HL-60/S4 treated with retinoic acid at 250 ng/mL for 4 days and 3 days (cell line): Measurements from ENCODE around the gene HDAC1.
"Not testable (repeated sequence)": the region's sequence is repeated elsewhere in the genome, so short reads cannot be mapped to it uniquely, and the experiment has no call there.

Source experiments
- in situ Hi-C: fragments of 300-500 bp; cut with MboI; formaldehyde crosslinking; loops from 2 replicates; pipeline ENCODE4 v1.7.0; 2022; ENCODE audit warnings: low sequenced_read_pairs

Gene HDAC1

GRCh38 chr1:32342704-32343103 lies 50.8 kb downstream of the HDAC1 start:
- in situ Hi-C loops: no loop called here

GRCh38 chr1:32345289-32345827 lies 53.5 kb downstream of the HDAC1 start:
- in situ Hi-C loops: no loop called here

- in situ Hi-C loops: no loop called here
Observed at GRCh38 chr1:32346532-32347157, 54.8 kb downstream of the HDAC1 start.

GRCh38 chr1:32349211-32349708 lies 57.4 kb downstream of the HDAC1 start:
- in situ Hi-C loops: no loop called here

GRCh38 chr1:32350785-32351398 lies 59.0 kb downstream of the HDAC1 start:
- in situ Hi-C loops: no loop called here

- in situ Hi-C loops: no loop called here
Observed at GRCh38 chr1:32351399-32352238, 59.7 kb downstream of the HDAC1 start.

- in situ Hi-C loops: no loop called here
Observed at GRCh38 chr1:32352239-32352745, 60.4 kb downstream of the HDAC1 start.

- in situ Hi-C loops: no loop called here
Observed at GRCh38 chr1:32352831-32353383, 61.0 kb downstream of the HDAC1 start.

GRCh38 chr1:32353431-32353830 lies 61.5 kb downstream of the HDAC1 start:
- in situ Hi-C loops: no loop called here

GRCh38 chr1:32353886-32354570 lies 62.1 kb downstream of the HDAC1 start:
- in situ Hi-C loops: no loop called here

GRCh38 chr1:32355778-32356177 lies 63.9 kb downstream of the HDAC1 start:
- in situ Hi-C loops: not testable (repeated sequence)

- in situ Hi-C loops: no loop called here
Observed at GRCh38 chr1:32356478-32356877, 64.6 kb downstream of the HDAC1 start.

GRCh38 chr1:32357614-32358013 lies 65.7 kb downstream of the HDAC1 start:
- in situ Hi-C loops: no loop called here

GRCh38 chr1:32358435-32358834 lies 66.6 kb downstream of the HDAC1 start:
- in situ Hi-C loops: no loop called here

GRCh38 chr1:32361308-32361673 lies 69.4 kb downstream of the HDAC1 start:
- in situ Hi-C loops: no loop called here

GRCh38 chr1:32361674-32362473 lies 70.0 kb downstream of the HDAC1 start:
- in situ Hi-C loops: no loop called here

- in situ Hi-C loops: no loop called here
Observed at GRCh38 chr1:32362474-32363313, 70.8 kb downstream of the HDAC1 start, which contains the start of the genes FAM229A and TSSK3. Gene FAM229A, minus strand, starts transcription at chr1:32362485. Its CDS starts 394 bp downstream, at chr1:32362091. Gene TSSK3, plus strand, starts transcription at chr1:32362539. Its CDS starts 163 bp downstream, at chr1:32362702.

GRCh38 chr1:32363713-32364112 lies 71.8 kb downstream of the HDAC1 start:
- in situ Hi-C loops: no loop called here

GRCh38 chr1:32364836-32365235 lies 73.0 kb downstream of the HDAC1 start:
- in situ Hi-C loops: no loop called here
